PC-9 (cell line): ENCODE measurements around the gene PDE3A.

ENCODE experiments used
- CTCF ChIP-seq: fragments of 200-600 bp; sonication (generic); conservative IDR thresholded peaks from 2 replicates; pipeline ENCODE4 v1.6.1; 2017; ENCODE audit warnings: mixed run types, antibody characterized with exemption, mild to moderate bottlenecking, moderate library complexity
- EZH2 ChIP-seq: fragments of 200-600 bp; sonication (generic); IDR thresholded peaks from 2 replicates; pipeline ENCODE4 v1.8.0; 2017; ENCODE audit warnings: antibody characterized with exemption, low read depth

- TF ChIP-seq CTCF = no peak
- no peak for TF ChIP-seq EZH2
Observed at GRCh38 chr12:20432290-20432689, 64.0 kb downstream of the PDE3A start.
